Stimulated activated CD4-positive, alpha-beta T cell treated with anti-CD3 and anti-CD28 coated beads, Interleukin-2, amount 100 ng/mL, for 24 hours (primary cell): ENCODE measurements around the gene TMEM11.

Source experiments
- DNase-seq, 2 donors: peaks; one replicate each; pipeline ENCODE4 v3.0.0-alpha.2; 2020

TMEM11 gene

GRCh38 chr17:21152731-21153130 is 61.2 kb downstream of the TMEM11 start:
- DNase-seq: no peak

DNA sequence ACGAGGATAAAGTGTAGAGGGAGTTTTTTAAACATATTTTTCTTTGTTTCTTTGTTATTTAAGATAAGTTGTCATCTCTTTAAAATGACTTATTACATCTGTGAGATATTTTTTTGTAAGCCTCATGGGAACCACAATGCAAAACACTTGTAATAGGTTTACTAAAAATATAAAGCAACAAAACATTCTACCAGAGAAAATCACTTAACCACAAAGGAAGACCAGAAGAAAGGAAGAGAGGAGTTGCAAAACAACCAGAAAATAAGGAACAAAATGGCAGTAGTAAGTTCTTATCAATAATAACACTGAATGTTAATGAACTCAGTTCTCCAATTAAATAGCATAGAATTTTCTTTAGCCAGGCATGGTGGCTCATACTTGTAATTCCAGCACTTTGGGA is 64.3 kb downstream of the TMEM11 start:
- no peak for DNase-seq
